Loucy (cell line): ENCODE measurements around the gene MTHFR.

ENCODE experiments used
- CTCF ChIP-seq: fragments of 200-600 bp; sonication (generic); conservative IDR thresholded peaks from 2 replicates; pipeline ENCODE4 v1.5.1; 2014; ENCODE audit warnings: mild to moderate bottlenecking, antibody characterized with exemption, low read length
- EZH2phosphoT487 ChIP-seq: fragments of 200-600 bp; IDR thresholded peaks from 2 replicates; pipeline ENCODE4 v1.6.1; 2018; ENCODE audit warnings: antibody characterized with exemption, mild to moderate bottlenecking, moderate library complexity, borderline replicate concordance

GRCh38 chr1:11786168-11786567 is 19.6 kb downstream of the MTHFR start:
- TF ChIP-seq CTCF (no peak), EZH2phosphoT487 (no peak)
